K562 (cell line): ENCODE data around the gene YIPF1. TPM values are rescaled to one million over a fixed set of nuclear protein-coding genes. Genes with fewer than 3 reads are reported as not detected.
A peak's percentile ranks its signal among the peaks of the same experiment; 100 is the strongest.

ENCODE experiments used
- ARID1B ChIP-seq: fragments of 450-650 bp; IDR thresholded peaks from 2 replicates; pipeline ENCODE4 v1.6.1; 2016; ENCODE audit warnings: antibody characterized with exemption, mild to moderate bottlenecking, inconsistent platforms
- CBFA2T3 ChIP-seq: fragments of 450-650 bp; IDR thresholded peaks from 2 replicates; pipeline ENCODE4 v1.6.1; 2017
- CREBBP ChIP-seq: IDR thresholded peaks from one replicate; pipeline ENCODE4 v1.6.1; 2012; ENCODE audit warnings: low read depth, mild to moderate bottlenecking, control low read depth, inconsistent platforms, low read length
- FIP1L1 ChIP-seq: fragments of 200-400 bp; formaldehyde crosslinking; IDR thresholded peaks from 2 replicates; pipeline ENCODE4 v1.6.1; 2018; ENCODE audit warnings: mild to moderate bottlenecking, low read depth, low read length; ENCODE audit not compliant: poor library complexity, severe bottlenecking
- FOXK2 ChIP-seq, 2 experiments: fragments of 450-650 bp; IDR thresholded peaks in 1 of 2; conservative IDR thresholded peaks in 1 of 2; 2 replicates each; pipeline ENCODE4 v1.6.1; 2016; ENCODE audit warnings: low read depth in 2 of 2, mild to moderate bottlenecking in 1 of 2
- HNRNPK ChIP-seq: fragments of 200-400 bp; formaldehyde crosslinking; IDR thresholded peaks from one replicate; pipeline ENCODE4 v1.6.1; 2018; ENCODE audit warnings: mild to moderate bottlenecking, low read depth, low read length; ENCODE audit not compliant: poor library complexity, severe bottlenecking
- HOXB6 ChIP-seq: fragments of 250-450 bp; sonication (Bioruptor Pico); IDR thresholded peaks from 2 replicates; pipeline ENCODE4 v1.5.1; 2022; ENCODE audit warnings: mild to moderate bottlenecking, borderline replicate concordance
- KDM1A ChIP-seq, 2 experiments: fragments of 450-650 bp; IDR thresholded peaks; 2 replicates each; pipeline ENCODE4 v1.6.1; 2016; ENCODE audit warnings: mild to moderate bottlenecking in 2 of 2
- MED1 ChIP-seq: sonication (generic); formaldehyde crosslinking; IDR thresholded peaks from 2 replicates; pipeline ENCODE4 v1.8.1; 2023; ENCODE audit warnings: missing genetic modification reagents, borderline replicate concordance
- MTF1 ChIP-seq: fragments of 250-450 bp; sonication (Bioruptor Pico); IDR thresholded peaks from 2 replicates; pipeline ENCODE4 v1.9.0; 2021; ENCODE audit warnings: moderate library complexity, mild to moderate bottlenecking, inconsistent platforms, borderline replicate concordance
- NR2C2 ChIP-seq, 2 experiments: fragments of 200-800 bp in 1 of 2; sonication (Bioruptor generic) in 1 of 2; sonication (generic) in 1 of 2; formaldehyde crosslinking in 1 of 2; IDR thresholded peaks; 2 replicates each; pipeline versions ENCODE4 v1.6.1 to v1.8.0; 2016 to 2022; ENCODE audit warnings: mild to moderate bottlenecking in 1 of 2, missing compliant biosample characterization in 1 of 2, missing genetic modification characterization in 1 of 2, missing genetic modification reagents in 1 of 2
- NR3C1 ChIP-seq: sonication (generic); formaldehyde crosslinking; IDR thresholded peaks from 2 replicates; pipeline ENCODE4 v1.8.1; 2022; ENCODE audit warnings: missing genetic modification reagents
- OTX1 ChIP-seq: fragments of 450-650 bp; formaldehyde crosslinking; IDR thresholded peaks from 2 replicates; pipeline ENCODE4 v1.4.0; 2022; ENCODE audit warnings: mild to moderate bottlenecking
- PHF8 ChIP-seq: fragments of 200-600 bp; sonication (generic); IDR thresholded peaks from 2 replicates; pipeline ENCODE4 v1.6.1; 2012; ENCODE audit warnings: mixed run types, mild to moderate bottlenecking, inconsistent platforms, low read length, moderate library complexity, borderline replicate concordance
- RAD51 ChIP-seq: fragments of 450-650 bp; IDR thresholded peaks from 2 replicates; pipeline ENCODE4 v1.7.1; 2016; ENCODE audit warnings: low read depth, mild to moderate bottlenecking, borderline replicate concordance
- RB1 ChIP-seq: fragments of 450-650 bp; IDR thresholded peaks from 2 replicates; pipeline ENCODE4 v1.6.1; 2017; ENCODE audit warnings: low read depth, mild to moderate bottlenecking
- RBBP5 ChIP-seq: fragments of 200-600 bp; sonication (generic); IDR thresholded peaks from 2 replicates; pipeline ENCODE4 v1.6.1; 2012; ENCODE audit warnings: borderline replicate concordance, mild to moderate bottlenecking, low read length, control low read depth, inconsistent platforms; ENCODE audit not compliant: insufficient read depth, poor library complexity, severe bottlenecking
- SMAD4 ChIP-seq: fragments of 250-450 bp; sonication (Bioruptor Pico); conservative IDR thresholded peaks from 2 replicates; pipeline ENCODE4 v1.8.0; 2021; ENCODE audit warnings: inconsistent platforms, mild to moderate bottlenecking, moderate library complexity
- SMARCA5 ChIP-seq: fragments of 450-650 bp; IDR thresholded peaks from 2 replicates; pipeline ENCODE4 v1.6.1; 2016
- SRSF3 ChIP-seq: fragments of 200-400 bp; formaldehyde crosslinking; IDR thresholded peaks from 2 replicates; pipeline ENCODE4 v1.6.1; 2016; ENCODE audit warnings: mild to moderate bottlenecking, low read length, moderate library complexity; ENCODE audit not compliant: insufficient read depth
- ZBED1 ChIP-seq: IDR thresholded peaks from 2 replicates; pipeline ENCODE4 v1.6.1; 2014
- ZNF165 ChIP-seq: fragments of 250-450 bp; sonication (Bioruptor Pico); IDR thresholded peaks from 2 replicates; pipeline ENCODE4 v1.4.0; 2020; ENCODE audit warnings: borderline replicate concordance
- polyA plus RNA-seq, 8 experiments: library from polyadenylated mRNA; depleted of rRNA in 4 of 8; stranded (reverse) in 5 of 8; unstranded in 3 of 8; fragments of >200 nt; fragmentation: Nextera tagmentation in 2 of 8; fragmentation: Illumina TruSeq in 1 of 8; extraction: Ambion mirVana in 2 of 8; extraction: Trizol in 1 of 8; gene quantifications; 2 replicates each; pipeline versions ENCODE4 v1.2.1 to v1.2.3, GENCODE V29; 2011 to 2014; ENCODE audit warnings: inconsistent platforms in 1 of 8, missing spikeins in 1 of 8
- total RNA-seq, 7 experiments: library from RNA; depleted of rRNA in 6 of 7; stranded (reverse); fragments of >200 nt in 6 of 7; fragmentation: Illumina TruSeq in 2 of 7; extraction: Trizol in 2 of 7; gene quantifications; 2 replicates each; pipeline versions ENCODE4 v1.2.1 to v1.2.3, GENCODE V29; 2011 to 2021; ENCODE audit warnings: low replicate concordance in 1 of 7
- TF ChIP-seq, protein P1 (sequence below): fragments of 250-450 bp; sonication (Bioruptor Pico); IDR thresholded peaks from 2 replicates; pipeline ENCODE4 v1.8.0; 2022; ENCODE audit warnings: inconsistent platforms, mild to moderate bottlenecking, moderate library complexity, borderline replicate concordance
- TF ChIP-seq, protein P2 (sequence below), 2 experiments: fragments of 450-650 bp; IDR thresholded peaks; 2 replicates each; pipeline ENCODE4 v1.6.1; 2018; ENCODE audit warnings: mild to moderate bottlenecking in 2 of 2, low read depth in 1 of 2; ENCODE audit not compliant: partially characterized antibody in 2 of 2

YIPF1 gene
- total and polyA plus RNA-seq, 9 of the 15 experiments (the other 6 are each of a cell fraction or from before 2014, with no cell fraction given), result 11.5 to 37.5 (median 19.2) TPM

DNA sequence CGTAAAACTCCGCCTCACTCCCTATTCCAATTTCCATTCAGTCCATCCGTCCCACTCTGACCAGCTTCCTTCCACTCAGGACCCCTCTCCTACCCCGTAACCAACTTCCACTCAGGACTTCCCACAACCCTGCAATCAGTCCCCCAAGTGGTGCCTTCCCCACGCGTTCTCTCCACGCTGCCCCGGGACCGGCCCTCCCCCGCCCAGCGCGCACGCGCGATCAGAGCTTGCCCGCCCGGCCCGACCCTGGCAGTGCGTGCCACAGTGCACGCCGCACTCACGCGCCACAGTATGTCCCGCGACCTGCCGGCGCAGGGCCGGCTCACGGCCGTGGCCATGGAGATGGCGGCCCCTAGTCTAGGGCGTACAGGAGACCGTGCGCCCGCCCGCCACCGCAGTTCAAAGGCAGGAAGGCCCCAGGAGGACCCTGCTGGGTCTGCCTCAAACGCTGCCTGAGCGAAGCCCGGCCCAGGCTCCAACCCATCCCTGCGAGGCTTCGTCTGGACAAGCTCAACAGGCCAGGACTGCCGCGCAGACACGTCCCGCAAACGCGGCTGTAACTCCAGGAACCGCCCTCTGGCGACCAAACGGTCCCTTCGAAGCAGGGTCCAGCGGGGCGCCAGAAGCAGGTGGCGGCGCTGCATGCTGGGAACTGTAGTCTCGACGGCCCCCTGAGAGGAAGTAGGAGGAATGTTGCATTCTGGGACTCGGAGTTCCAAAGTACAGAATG, 51.5 kb downstream of the YIPF1 start, which contains the start of gene NDC1 (continued):
- TF ChIP-seq NR2C2 (CRISPR knock-in tag; IDR thresholded peaks at IDR 0.05) (peak; percentile 90), NR2C2 (tag; IDR thresholded peaks at IDR 0.05) (peak; percentile 98), OTX1 (CRISPR knock-in tag) (peak; percentile 96), CBFA2T3 (no peak), RB1 (peak; percentile 89), MED1 (CRISPR knock-in tag) (no peak), ZBED1 (no peak), KDM1A (IDR thresholded peaks at IDR 0.05) (no peak), ARID1B (no peak), FIP1L1 (peak; percentile 93), NR3C1 (CRISPR knock-in tag) (no peak), MTF1 (CRISPR knock-in tag) (no peak), SMAD4 (CRISPR knock-in tag) (peak; percentile 79), FOXK2 (conservative IDR thresholded peaks at IDR 0.05 in 1 of 2, IDR thresholded peaks at IDR 0.05 in 1 of 2; ENCODE audit: low read depth in 2 of 2) (peak in 1 of 2 experiments; percentile 35; a peak in 1 of 4 replicates), SRSF3 (0 out of 2 replicates have a peak, but pooled peaks have one; percentile 32), ZNF165 (CRISPR knock-in tag) (0 out of 2 replicates have a peak, but pooled peaks have one; percentile 53), SMARCA5 (no peak), HNRNPK (no peak), PHF8 (peak; percentile 98), HOXB6 (no peak), CREBBP (no peak), RBBP5 (peak; percentile 97), RAD51 (no peak; the same call in 1 of the 2 replicates)
- TF ChIP-seq, protein P1, sequence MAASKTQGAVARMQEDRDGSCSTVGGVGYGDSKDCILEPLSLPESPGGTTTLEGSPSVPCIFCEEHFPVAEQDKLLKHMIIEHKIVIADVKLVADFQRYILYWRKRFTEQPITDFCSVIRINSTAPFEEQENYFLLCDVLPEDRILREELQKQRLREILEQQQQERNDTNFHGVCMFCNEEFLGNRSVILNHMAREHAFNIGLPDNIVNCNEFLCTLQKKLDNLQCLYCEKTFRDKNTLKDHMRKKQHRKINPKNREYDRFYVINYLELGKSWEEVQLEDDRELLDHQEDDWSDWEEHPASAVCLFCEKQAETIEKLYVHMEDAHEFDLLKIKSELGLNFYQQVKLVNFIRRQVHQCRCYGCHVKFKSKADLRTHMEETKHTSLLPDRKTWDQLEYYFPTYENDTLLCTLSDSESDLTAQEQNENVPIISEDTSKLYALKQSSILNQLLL (CRISPR knock-in tag), result no peak
- TF ChIP-seq, protein P2, sequence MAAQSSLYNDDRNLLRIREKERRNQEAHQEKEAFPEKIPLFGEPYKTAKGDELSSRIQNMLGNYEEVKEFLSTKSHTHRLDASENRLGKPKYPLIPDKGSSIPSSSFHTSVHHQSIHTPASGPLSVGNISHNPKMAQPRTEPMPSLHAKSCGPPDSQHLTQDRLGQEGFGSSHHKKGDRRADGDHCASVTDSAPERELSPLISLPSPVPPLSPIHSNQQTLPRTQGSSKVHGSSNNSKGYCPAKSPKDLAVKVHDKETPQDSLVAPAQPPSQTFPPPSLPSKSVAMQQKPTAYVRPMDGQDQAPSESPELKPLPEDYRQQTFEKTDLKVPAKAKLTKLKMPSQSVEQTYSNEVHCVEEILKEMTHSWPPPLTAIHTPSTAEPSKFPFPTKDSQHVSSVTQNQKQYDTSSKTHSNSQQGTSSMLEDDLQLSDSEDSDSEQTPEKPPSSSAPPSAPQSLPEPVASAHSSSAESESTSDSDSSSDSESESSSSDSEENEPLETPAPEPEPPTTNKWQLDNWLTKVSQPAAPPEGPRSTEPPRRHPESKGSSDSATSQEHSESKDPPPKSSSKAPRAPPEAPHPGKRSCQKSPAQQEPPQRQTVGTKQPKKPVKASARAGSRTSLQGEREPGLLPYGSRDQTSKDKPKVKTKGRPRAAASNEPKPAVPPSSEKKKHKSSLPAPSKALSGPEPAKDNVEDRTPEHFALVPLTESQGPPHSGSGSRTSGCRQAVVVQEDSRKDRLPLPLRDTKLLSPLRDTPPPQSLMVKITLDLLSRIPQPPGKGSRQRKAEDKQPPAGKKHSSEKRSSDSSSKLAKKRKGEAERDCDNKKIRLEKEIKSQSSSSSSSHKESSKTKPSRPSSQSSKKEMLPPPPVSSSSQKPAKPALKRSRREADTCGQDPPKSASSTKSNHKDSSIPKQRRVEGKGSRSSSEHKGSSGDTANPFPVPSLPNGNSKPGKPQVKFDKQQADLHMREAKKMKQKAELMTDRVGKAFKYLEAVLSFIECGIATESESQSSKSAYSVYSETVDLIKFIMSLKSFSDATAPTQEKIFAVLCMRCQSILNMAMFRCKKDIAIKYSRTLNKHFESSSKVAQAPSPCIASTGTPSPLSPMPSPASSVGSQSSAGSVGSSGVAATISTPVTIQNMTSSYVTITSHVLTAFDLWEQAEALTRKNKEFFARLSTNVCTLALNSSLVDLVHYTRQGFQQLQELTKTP (IDR thresholded peaks at IDR 0.05; ENCODE audit: low read depth in 1 of 2, partially characterized antibody in 2 of 2), result peak; percentile 82 to 100
